CD8-positive, alpha-beta memory T cell (primary cell): ENCODE data around the gene GRAMD4. TPM values are rescaled to one million over a fixed set of nuclear protein-coding genes. Genes with fewer than 3 reads are reported as not detected.

Source experiments
- CTCF ChIA-PET: fragments of 350-600 bp; sonication (Branson Sonifier 250); formaldehyde crosslinking; loops from one replicate; lab custom pipeline; 2021; ENCODE audit warnings: antibody characterized with exemption; lab: Charles Lee
- POLR2A ChIA-PET: fragments of 350-600 bp; sonication (Branson Sonifier 250); formaldehyde crosslinking; loops from one replicate; lab custom pipeline; 2021; ENCODE audit warnings: antibody characterized with exemption; lab: Charles Lee
- DNase-seq, 5 donors: peaks; one replicate each; pipeline versions ENCODE4 v3.0.0 to v3.0.0-alpha.2; 2020 to 2022; ENCODE audit warnings: mixed read lengths in 1 of 5
- H3K27ac ChIP-seq: one replicate; pipeline ENCODE4 v1.7.0; 2013; ENCODE audit warnings: low read depth, mild to moderate bottlenecking, low read length, moderate library complexity
- H3K27me3 ChIP-seq: 2 replicates; pipeline ENCODE4 v1.7.0; 2013; ENCODE audit warnings: low read length, mild to moderate bottlenecking; ENCODE audit not compliant: insufficient read depth, poor library complexity, severe bottlenecking
- H3K36me3 ChIP-seq: 2 replicates; pipeline ENCODE4 v1.7.0; 2013; ENCODE audit warnings: mild to moderate bottlenecking, low read length, moderate library complexity; ENCODE audit not compliant: insufficient read depth
- H3K4me1 ChIP-seq: 2 replicates; pipeline ENCODE4 v1.7.0; 2013; ENCODE audit warnings: mild to moderate bottlenecking, low read length, moderate library complexity; ENCODE audit not compliant: insufficient read depth
- H3K4me3 ChIP-seq: 2 replicates; pipeline ENCODE4 v1.7.0; 2013; ENCODE audit warnings: mild to moderate bottlenecking, low read length
- H3K9me3 ChIP-seq: 2 replicates; pipeline ENCODE4 v1.7.0; 2013; ENCODE audit warnings: mild to moderate bottlenecking, low read length
- H3K27ac Mint-ChIP-seq, 8 donors: one replicate each; pipeline ENCODE4 v1.8.0; 2020 to 2021; ENCODE audit warnings: mixed read lengths in 8 of 8, mild to moderate bottlenecking in 6 of 8, inconsistent platforms in 3 of 8, moderate library complexity in 3 of 8
- H3K27me3 Mint-ChIP-seq, 2 donors: one replicate each; pipeline ENCODE4 v1.8.0; 2020 to 2021; ENCODE audit warnings: mixed read lengths in 2 of 2, mild to moderate bottlenecking in 1 of 2, moderate library complexity in 1 of 2
- H3K36me3 Mint-ChIP-seq, 3 donors: one replicate each; pipeline ENCODE4 v1.8.0; 2020 to 2021; ENCODE audit warnings: mixed read lengths in 3 of 3, inconsistent platforms in 1 of 3, mild to moderate bottlenecking in 1 of 3
- H3K4me1 Mint-ChIP-seq, 3 donors: one replicate each; pipeline ENCODE4 v1.8.0; 2020 to 2021; ENCODE audit warnings: mixed read lengths in 3 of 3, inconsistent platforms in 1 of 3, mild to moderate bottlenecking in 1 of 3
- H3K4me3 Mint-ChIP-seq, 7 donors: one replicate each; pipeline ENCODE4 v1.8.0; 2020 to 2021; ENCODE audit warnings: mixed read lengths in 7 of 7, mild to moderate bottlenecking in 6 of 7, moderate library complexity in 4 of 7, inconsistent platforms in 2 of 7
- H3K9me3 Mint-ChIP-seq, 5 donors: one replicate each; pipeline ENCODE4 v1.8.0; 2020 to 2022; ENCODE audit warnings: mixed read lengths in 5 of 5, mild to moderate bottlenecking in 3 of 5, moderate library complexity in 2 of 5, inconsistent platforms in 1 of 5
- polyA plus RNA-seq: library from polyadenylated mRNA; unstranded; fragments of 300-500 nt; fragmentation: Illumina TruSeq; gene quantifications from one replicate; pipeline ENCODE4 v1.2.3, GENCODE V29; 2021
- total RNA-seq, 2 experiments: library from RNA; stranded (reverse); gene quantifications; one replicate each; pipeline ENCODE4 v1.2.3, GENCODE V29; 2021

Gene GRAMD4
- total and polyA plus RNA-seq, 3 experiments from 2014 or later = 7.6 to 33.0 (median 25.3) TPM

DNA sequence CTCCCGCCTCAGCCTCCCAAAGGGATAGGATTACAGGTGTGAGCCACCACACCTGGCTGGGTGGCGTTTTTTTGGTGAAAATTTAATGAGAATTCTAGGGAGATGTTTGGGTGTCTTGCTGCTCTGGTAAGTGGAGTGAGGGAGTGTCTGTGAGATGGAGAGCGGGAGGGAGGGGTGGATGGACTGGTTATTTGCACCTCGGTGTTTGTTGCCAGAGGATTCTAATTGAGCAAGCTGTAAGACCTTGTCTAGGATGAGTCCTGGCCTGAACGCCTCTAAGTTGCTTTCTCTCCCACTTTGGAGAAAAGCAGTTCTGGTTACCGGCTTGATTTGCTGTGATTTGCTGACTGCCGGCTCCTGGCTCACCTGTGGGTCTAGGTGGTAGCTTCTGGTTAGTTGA, 22.0 kb upstream of the GRAMD4 start:
- ChIA-PET CTCF (interaction anchor here (1.1 to 1.3 kb wide), 2 partner anchors 10 to 205 kb away, joined by 3 to 6 read pairs; no protein-coding TSS in a partner anchor), POLR2A (no interaction called here)
- H3K36me3 Mint-ChIP-seq = no peaks in the 10 kb centered on the region
- H3K9me3 ChIP-seq = no peaks in the 10 kb centered on the region
- H3K27me3 ChIP-seq = no peaks in the 10 kb centered on the region
- no peak overlapping the region for H3K4me3 Mint-ChIP-seq
- H3K36me3 ChIP-seq = no peaks in the 10 kb centered on the region
- DNase-seq = no peak
- no peaks in the 10 kb centered on the region for H3K9me3 Mint-ChIP-seq
- peaks cover 1 to 3% (median 3%) of the 10 kb centered on the region in 3 donors for H3K4me1 Mint-ChIP-seq
- H3K27ac Mint-ChIP-seq = peak overlapping the region in 1 of 8 donors; percentile 71
- H3K27ac ChIP-seq = no peak overlapping the region
- H3K4me3 ChIP-seq = no peak overlapping the region
- H3K4me1 ChIP-seq = peaks cover 3% of the 10 kb centered on the region
- peaks cover 0 to 1% of the 10 kb centered on the region in 2 donors for H3K27me3 Mint-ChIP-seq

GRCh38 chr22:46598737-46599424, 21.3 kb upstream of the GRAMD4 start:
- DNase-seq = no peak

DNA sequence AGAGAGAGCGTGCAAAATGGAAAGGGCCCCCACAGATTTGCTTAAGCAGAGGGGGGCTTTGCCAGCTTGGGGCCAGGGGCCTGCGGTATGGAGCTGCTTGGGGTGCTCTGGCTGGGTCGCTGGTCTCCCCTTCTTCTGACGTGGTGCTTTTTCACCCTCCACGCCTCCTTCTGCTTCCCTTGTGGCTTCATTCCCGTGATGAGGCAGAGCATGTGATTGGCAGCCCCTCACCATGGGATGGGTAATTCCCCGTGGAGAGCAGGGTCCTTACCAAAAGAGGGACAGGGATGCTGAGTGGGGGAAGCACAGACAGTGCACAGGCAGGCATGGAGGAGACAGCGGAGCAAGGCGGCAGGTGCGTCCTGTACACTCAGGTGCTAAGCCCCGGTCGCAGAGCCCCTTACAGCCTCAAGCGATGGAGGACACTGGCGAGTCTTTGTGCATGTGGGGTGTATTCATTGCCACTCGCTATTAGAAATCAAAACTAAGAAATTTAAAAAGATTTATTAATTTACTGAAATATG, 19.9 kb upstream of the GRAMD4 start:
- POLR2A ChIA-PET = no interaction called here
- no peak for DNase-seq
- H3K9me3 ChIP-seq = no peaks in the 10 kb centered on the region
- Mint-ChIP-seq H3K4me1 (peaks cover 13 to 14% (median 14%) of the 10 kb centered on the region in 3 donors), H3K36me3 (no peaks in the 10 kb centered on the region), H3K27me3 (peaks cover 0 to 1% of the 10 kb centered on the region in 2 donors), H3K4me3 (no peak overlapping the region), H3K27ac (no peak overlapping the region), H3K9me3 (no peaks in the 10 kb centered on the region)
- no peaks in the 10 kb centered on the region for H3K36me3 ChIP-seq
- CTCF ChIA-PET = no interaction called here
- no peaks in the 10 kb centered on the region for H3K27me3 ChIP-seq
- H3K4me1 ChIP-seq = peaks cover 11% of the 10 kb centered on the region
- H3K27ac ChIP-seq = no peak overlapping the region
- no peak overlapping the region for H3K4me3 ChIP-seq

More at GRCh38 chr22:46598737-46599424, 21.3 kb upstream of the GRAMD4 start:
- CTCF ChIA-PET = interaction anchor here (1.0 to 1.3 kb wide), 3 partner anchors 10 to 205 kb away, joined by 3 to 6 read pairs (median 3); no protein-coding TSS in a partner anchor
- no peak overlapping the region for H3K27ac ChIP-seq
- no peaks in the 10 kb centered on the region for H3K9me3 ChIP-seq
- no peak overlapping the region for H3K4me3 Mint-ChIP-seq
- POLR2A ChIA-PET = no interaction called here
- H3K4me1 Mint-ChIP-seq = peaks cover 3% of the 10 kb centered on the region in 3 donors
- H3K27me3 Mint-ChIP-seq = peaks cover 0 to 1% of the 10 kb centered on the region in 2 donors
- no peaks in the 10 kb centered on the region for H3K36me3 Mint-ChIP-seq
- H3K36me3 ChIP-seq = no peaks in the 10 kb centered on the region
- H3K4me3 ChIP-seq = no peak overlapping the region
- H3K4me1 ChIP-seq = peaks cover 4% of the 10 kb centered on the region
- no peaks in the 10 kb centered on the region for H3K27me3 ChIP-seq
- H3K9me3 Mint-ChIP-seq = no peaks in the 10 kb centered on the region
- no peak overlapping the region for H3K27ac Mint-ChIP-seq

GRCh38 chr22:46602025-46602424, 18.2 kb upstream of the GRAMD4 start:
- no peak for DNase-seq
- CTCF ChIA-PET = no interaction called here
- no peaks in the 10 kb centered on the region for H3K36me3 ChIP-seq
- Mint-ChIP-seq H3K27ac (peak overlapping the region in 2 of 8 donors; percentile 5 to 43), H3K36me3 (no peaks in the 10 kb centered on the region), H3K27me3 (peaks cover 0 to 1% of the 10 kb centered on the region in 2 donors), H3K9me3 (no peaks in the 10 kb centered on the region), H3K4me3 (no peak overlapping the region), H3K4me1 (peaks cover 14 to 16% (median 15%) of the 10 kb centered on the region in 3 donors)
- H3K4me3 ChIP-seq = no peak overlapping the region
- H3K9me3 ChIP-seq = no peaks in the 10 kb centered on the region
- H3K27ac ChIP-seq = no peak overlapping the region
- POLR2A ChIA-PET = no interaction called here
- H3K4me1 ChIP-seq = peaks cover 11% of the 10 kb centered on the region
- H3K27me3 ChIP-seq = no peaks in the 10 kb centered on the region

- Histone ChIP-seq H3K27me3 (no peaks in the 10 kb centered on the region), H3K27ac (peak overlapping the region; percentile 19), H3K9me3 (no peaks in the 10 kb centered on the region), H3K4me3 (peak overlapping the region; percentile 49), H3K36me3 (no peaks in the 10 kb centered on the region), H3K4me1 (peaks cover 11% of the 10 kb centered on the region)
- Mint-ChIP-seq H3K27ac (peak overlapping the region in 7 of 8 donors; percentile 17 to 67 (median 54)), H3K4me3 (peak overlapping the region; percentile 46 to 83 (median 68)), H3K4me1 (peaks cover 14 to 16% (median 15%) of the 10 kb centered on the region in 3 donors), H3K27me3 (no peaks in the 10 kb centered on the region), H3K9me3 (no peaks in the 10 kb centered on the region), H3K36me3 (no peaks in the 10 kb centered on the region)
- POLR2A ChIA-PET = no interaction called here
- peak in 2 of 5 donors; percentile 15 to 36 for DNase-seq
- CTCF ChIA-PET = no interaction called here
Observed at GRCh38 chr22:46604306-46604690, 15.9 kb upstream of the GRAMD4 start.

DNA sequence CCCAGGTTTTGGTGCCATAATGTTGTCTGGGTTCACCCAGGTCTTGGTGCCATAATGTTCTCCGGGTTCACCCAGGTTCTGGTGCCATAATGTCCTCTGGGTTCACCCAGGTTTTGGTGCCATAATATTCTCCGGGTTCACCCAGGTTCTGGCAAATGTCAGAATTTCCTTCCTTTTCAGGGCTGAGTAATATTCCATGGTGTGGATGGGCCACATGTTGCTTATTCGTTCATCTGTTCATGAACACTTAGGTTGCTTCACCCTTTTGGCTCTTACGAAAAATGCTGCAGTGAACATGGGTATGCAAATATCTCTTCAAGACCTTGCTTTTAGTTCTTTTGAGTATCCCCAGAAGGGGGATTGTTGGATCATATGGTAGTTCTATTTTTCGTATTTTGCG, 15.1 kb upstream of the GRAMD4 start:
- no peaks in the 10 kb centered on the region for H3K36me3 Mint-ChIP-seq
- Histone ChIP-seq H3K27ac (peak overlapping the region; percentile 38), H3K27me3 (no peaks in the 10 kb centered on the region), H3K36me3 (no peaks in the 10 kb centered on the region), H3K4me3 (no peak overlapping the region), H3K4me1 (peaks cover 11% of the 10 kb centered on the region), H3K9me3 (no peaks in the 10 kb centered on the region)
- ChIA-PET POLR2A (no interaction called here), CTCF (no interaction called here)
- H3K27me3 Mint-ChIP-seq = no peaks in the 10 kb centered on the region
- H3K4me1 Mint-ChIP-seq = peaks cover 14 to 16% (median 15%) of the 10 kb centered on the region in 3 donors
- no peak overlapping the region for H3K27ac Mint-ChIP-seq
- peak overlapping the region in 1 of 7 donors; percentile 11 for H3K4me3 Mint-ChIP-seq
- DNase-seq = no peak
- H3K9me3 Mint-ChIP-seq = no peaks in the 10 kb centered on the region

- Histone ChIP-seq H3K36me3 (no peaks in the 10 kb centered on the region), H3K27ac (no peak overlapping the region), H3K4me1 (peaks cover 11% of the 10 kb centered on the region), H3K9me3 (no peaks in the 10 kb centered on the region), H3K4me3 (no peak overlapping the region), H3K27me3 (no peaks in the 10 kb centered on the region)
- CTCF ChIA-PET = no interaction called here
- Mint-ChIP-seq H3K9me3 (no peaks in the 10 kb centered on the region), H3K27ac (peak overlapping the region in 1 of 8 donors; percentile 37), H3K4me1 (peaks cover 14 to 16% (median 15%) of the 10 kb centered on the region in 3 donors), H3K4me3 (no peak overlapping the region), H3K27me3 (no peaks in the 10 kb centered on the region), H3K36me3 (no peaks in the 10 kb centered on the region)
- POLR2A ChIA-PET = no interaction called here
- DNase-seq = no peak
Observed at GRCh38 chr22:46606886-46607285, 13.3 kb upstream of the GRAMD4 start.

- Histone ChIP-seq H3K4me1 (peaks cover 17% of the 10 kb centered on the region), H3K27ac (no peak overlapping the region), H3K36me3 (no peaks in the 10 kb centered on the region), H3K9me3 (no peaks in the 10 kb centered on the region), H3K4me3 (no peak overlapping the region), H3K27me3 (no peaks in the 10 kb centered on the region)
- no peak overlapping the region for H3K4me3 Mint-ChIP-seq
- ChIA-PET CTCF (no interaction called here), POLR2A (no interaction called here)
- peak overlapping the region in 1 of 8 donors; percentile 54 for H3K27ac Mint-ChIP-seq
- peaks cover 20 to 23% (median 22%) of the 10 kb centered on the region in 3 donors for H3K4me1 Mint-ChIP-seq
- no peaks in the 10 kb centered on the region for H3K9me3 Mint-ChIP-seq
- no peaks in the 10 kb centered on the region for H3K36me3 Mint-ChIP-seq
- DNase-seq = no peak
- no peaks in the 10 kb centered on the region for H3K27me3 Mint-ChIP-seq
Observed at GRCh38 chr22:46607483-46608114, 12.6 kb upstream of the GRAMD4 start.
